ENCODE data around the gene PLCB4.

- TF ChIP-seq CTCF (IDR thresholded peaks at IDR 0.05): no peak
- TF ChIP-seq POLR2A (IDR thresholded peaks at IDR 0.05): no peak
Measured at GRCh38 chr20:9078826-9079731, 10.2 kb downstream of the PLCB4 start.
